IPS-18c (cell line): Measurements from ENCODE around the gene NYAP1.
"Not testable (repeated sequence)": the region's sequence is repeated elsewhere in the genome, so short reads cannot be mapped to it uniquely, and the experiment has no call there.

ENCODE experiments used
- H3K4me3 ChIP-seq: 2 replicates; pipeline ENCODE4 v1.7.0; 2013; ENCODE audit warnings: low read depth, mild to moderate bottlenecking, low read length, moderate library complexity; ENCODE audit not compliant: insufficient read depth
- H3K9me3 ChIP-seq: one replicate; pipeline ENCODE4 v1.6.1; 2013; ENCODE audit warnings: mild to moderate bottlenecking, low read length, moderate library complexity; ENCODE audit not compliant: control insufficient read depth, insufficient read depth

The NYAP1 gene

GRCh38 chr7:100483722-100484672 is at the start of gene NYAP1:
Gene NYAP1 (plus strand): TSS chr7:100483927. CDS start chr7:100485312, 1,385 bp downstream.
- Histone ChIP-seq H3K4me3 (peak within 1 kb of the TSS; percentile 76), H3K9me3 (no peaks in the 10 kb centered on the region)

GRCh38 chr7:100434297-100435144 is 49.2 kb upstream of the NYAP1 start:
- Histone ChIP-seq H3K4me3 (peak overlapping the region; percentile 92), H3K9me3 (no peaks in the 10 kb centered on the region)

- Histone ChIP-seq H3K9me3 (no peaks in the 10 kb centered on the region), H3K4me3 (peak overlapping the region; percentile 92)
Observed at GRCh38 chr7:100435401-100436304, 48.1 kb upstream of the NYAP1 start.

GRCh38 chr7:100437150-100438100 is 46.3 kb upstream of the NYAP1 start:
- Histone ChIP-seq H3K9me3 (no peaks in the 10 kb centered on the region), H3K4me3 (no peak overlapping the region)

GRCh38 chr7:100438172-100438571 is 45.6 kb upstream of the NYAP1 start:
- Histone ChIP-seq H3K9me3 (no peaks in the 10 kb centered on the region), H3K4me3 (no peak overlapping the region)

- H3K4me3 ChIP-seq, H3K9me3 ChIP-seq: not testable (repeated sequence)
Observed at GRCh38 chr7:100438731-100439130, 45.0 kb upstream of the NYAP1 start.

GRCh38 chr7:100439244-100439643 is 44.5 kb upstream of the NYAP1 start:
- H3K9me3 ChIP-seq, H3K4me3 ChIP-seq: not testable (repeated sequence)

- Histone ChIP-seq H3K4me3 (no peak overlapping the region), H3K9me3 (no peaks in the 10 kb centered on the region)
Observed at GRCh38 chr7:100441641-100442535, 41.8 kb upstream of the NYAP1 start.

GRCh38 chr7:100443096-100443840 is 40.5 kb upstream of the NYAP1 start:
- Histone ChIP-seq H3K4me3 (no peak overlapping the region), H3K9me3 (no peaks in the 10 kb centered on the region)

- Histone ChIP-seq H3K9me3 (no peaks in the 10 kb centered on the region), H3K4me3 (no peak overlapping the region)
Observed at GRCh38 chr7:100444311-100445278, 39.1 kb upstream of the NYAP1 start.

- no peaks in the 10 kb centered on the region for H3K9me3 ChIP-seq
- no peak overlapping the region for H3K4me3 ChIP-seq
Observed at GRCh38 chr7:100446040-100446439, 37.7 kb upstream of the NYAP1 start.

- not testable (repeated sequence) for H3K9me3 ChIP-seq
Observed at GRCh38 chr7:100447363-100447762, 36.4 kb upstream of the NYAP1 start.

GRCh38 chr7:100449190-100449795 is 34.4 kb upstream of the NYAP1 start:
- H3K4me3 ChIP-seq, result no peak overlapping the region
- no peaks in the 10 kb centered on the region for H3K9me3 ChIP-seq

More at GRCh38 chr7:100447363-100447762, 36.4 kb upstream of the NYAP1 start:
- not testable (repeated sequence) for H3K4me3 ChIP-seq
